Trophoblast cell (in vitro differentiated cells and primary cell): ENCODE measurements around the gene CADPS2.

Experiments used
- DNase-seq, 2 donors: peaks; one replicate each; pipeline ENCODE4 v3.0.0-alpha.2; 2016
- H2AFZ ChIP-seq: 2 replicates; pipeline ENCODE4 v1.6.1; 2013; ENCODE audit warnings: low read length, moderate library complexity, mild to moderate bottlenecking; ENCODE audit not compliant: insufficient read depth, poor library complexity
- H2AK5ac ChIP-seq: 2 replicates; pipeline ENCODE4 v1.6.1; 2013; ENCODE audit warnings: mild to moderate bottlenecking, low read length
- H2BK120ac ChIP-seq: 2 replicates; pipeline ENCODE4 v1.6.1; 2013; ENCODE audit warnings: low read length, mild to moderate bottlenecking, moderate library complexity; ENCODE audit not compliant: insufficient read depth, poor library complexity
- H2BK12ac ChIP-seq: 2 replicates; pipeline ENCODE4 v1.6.1; 2013; ENCODE audit warnings: mild to moderate bottlenecking, low read length, moderate library complexity
- H2BK5ac ChIP-seq: 2 replicates; pipeline ENCODE4 v1.6.1; 2013; ENCODE audit warnings: low read length, low read depth, moderate library complexity, mild to moderate bottlenecking; ENCODE audit not compliant: poor library complexity
- H3K14ac ChIP-seq: 2 replicates; pipeline ENCODE4 v1.6.1; 2013; ENCODE audit warnings: mild to moderate bottlenecking, low read length
- H3K18ac ChIP-seq: 2 replicates; pipeline ENCODE4 v1.6.1; 2013; ENCODE audit warnings: mild to moderate bottlenecking, low read length
- H3K23ac ChIP-seq: 2 replicates; pipeline ENCODE4 v1.6.1; 2013; ENCODE audit warnings: low read length
- H3K27ac ChIP-seq: 2 replicates; pipeline ENCODE4 v1.5.1; 2013; ENCODE audit warnings: low read depth, mild to moderate bottlenecking, inconsistent platforms, low read length, moderate library complexity
- H3K27me3 ChIP-seq: 2 replicates; pipeline ENCODE4 v1.6.1; 2013; ENCODE audit warnings: inconsistent platforms, mild to moderate bottlenecking, low read length, moderate library complexity; ENCODE audit not compliant: insufficient read depth
- H3K36me3 ChIP-seq, 2 experiments: 1 replicate in 1 of 2; 2 replicates in 1 of 2; pipeline ENCODE4 v1.6.1; 2013; ENCODE audit warnings: low read length in 2 of 2, mild to moderate bottlenecking in 2 of 2, moderate library complexity in 1 of 2; ENCODE audit not compliant: insufficient read depth in 2 of 2, control insufficient read depth in 1 of 2
- H3K4ac ChIP-seq: 2 replicates; pipeline ENCODE4 v1.6.1; 2013; ENCODE audit warnings: low read depth, mild to moderate bottlenecking, low read length, moderate library complexity
- H3K4me1 ChIP-seq, 2 experiments: 1 replicate in 1 of 2; 2 replicates in 1 of 2; pipeline ENCODE4 v1.6.1; 2013; ENCODE audit warnings: low read length in 2 of 2, mild to moderate bottlenecking in 2 of 2, moderate library complexity in 1 of 2; ENCODE audit not compliant: insufficient read depth in 2 of 2, control insufficient read depth in 1 of 2
- H3K4me2 ChIP-seq: 2 replicates; pipeline ENCODE4 v1.6.1; 2013; ENCODE audit warnings: inconsistent platforms, mild to moderate bottlenecking, low read length, moderate library complexity
- H3K4me3 ChIP-seq: 2 replicates; pipeline ENCODE4 v1.5.1; 2013; ENCODE audit warnings: mild to moderate bottlenecking, low read depth, low read length, inconsistent platforms
- H3K79me1 ChIP-seq: one replicate; pipeline ENCODE4 v1.6.1; 2013; ENCODE audit warnings: low read length
- H3K79me2 ChIP-seq: 2 replicates; pipeline ENCODE4 v1.6.1; 2013; ENCODE audit warnings: low read length, mild to moderate bottlenecking; ENCODE audit not compliant: control insufficient read depth, insufficient read depth, poor library complexity
- H3K9ac ChIP-seq: 2 replicates; pipeline ENCODE4 v1.6.1; 2013; ENCODE audit warnings: mild to moderate bottlenecking, low read length
- H3K9me3 ChIP-seq: 2 replicates; pipeline ENCODE4 v1.6.1; 2013; ENCODE audit warnings: low read depth, mild to moderate bottlenecking, control low read depth, inconsistent platforms, low read length; ENCODE audit not compliant: insufficient read depth
- H4K12ac ChIP-seq: 2 replicates; pipeline ENCODE4 v1.6.1; 2013; ENCODE audit warnings: low read depth, mild to moderate bottlenecking, low read length, moderate library complexity
- H4K8ac ChIP-seq: 2 replicates; pipeline ENCODE4 v1.6.1; 2013; ENCODE audit warnings: low read depth, mild to moderate bottlenecking, low read length, moderate library complexity
- H4K91ac ChIP-seq: one replicate; pipeline ENCODE4 v1.6.1; 2013; ENCODE audit warnings: low read depth, mild to moderate bottlenecking, low read length, moderate library complexity
- WGBS: extraction: QIAGEN DNeasy Blood & Tissue Kit; methylation state at CpG from one replicate; pipeline ENCODE4 v1.1.7; 2013; ENCODE audit warnings: missing lambda C conversion rate; ENCODE audit not compliant: insufficient read length, insufficient coverage; ENCODE audit errors: extremely low coverage; 5-methylcytosine and 5-hydroxymethylcytosine counted together

The CADPS2 gene

DNA sequence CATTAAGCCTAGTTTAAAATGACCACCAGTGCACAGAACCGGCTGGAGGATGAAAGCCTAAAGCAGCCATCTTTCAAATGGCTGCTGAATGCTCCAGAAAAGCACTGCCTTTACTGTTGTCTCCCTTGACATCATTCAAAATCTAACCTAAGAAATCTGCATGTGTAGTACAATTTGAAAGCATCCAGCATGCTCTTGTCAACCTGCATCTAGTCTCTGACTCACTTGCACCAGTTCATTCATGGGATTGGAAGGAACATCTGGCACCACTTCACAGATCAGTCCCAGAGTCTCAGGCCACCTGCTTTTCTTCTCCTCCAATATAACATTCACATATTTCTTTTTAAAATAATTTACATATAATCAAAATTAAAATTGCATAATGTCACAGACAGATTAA lies 263.6 kb downstream of the CADPS2 start:
- Histone ChIP-seq H4K8ac (no peak overlapping the region), H3K4ac (no peak overlapping the region), H3K4me3 (no peak overlapping the region), H3K9ac (no peak overlapping the region), H2BK12ac (no peak overlapping the region), H2BK120ac (no peak overlapping the region), H3K9me3 (no peaks in the 10 kb centered on the region), H2BK5ac (no peak overlapping the region), H4K91ac (no peak overlapping the region), H3K18ac (no peak overlapping the region), H3K79me2 (no peaks in the 10 kb centered on the region), H2AK5ac (no peak overlapping the region), H4K12ac (no peak overlapping the region), H3K36me3 (no peaks in the 10 kb centered on the region), H3K27me3 (no peaks in the 10 kb centered on the region), H3K23ac (no peak overlapping the region), H3K4me2 (no peak overlapping the region), H2AFZ (no peak overlapping the region), H3K27ac (no peak overlapping the region), H3K14ac (no peak overlapping the region), H3K79me1 (no peaks in the 10 kb centered on the region), H3K4me1 (no peaks in the 10 kb centered on the region)
- no CpG with 5 or more reads among the region's 1 CpG for WGBS
- DNase-seq = no peak

DNA sequence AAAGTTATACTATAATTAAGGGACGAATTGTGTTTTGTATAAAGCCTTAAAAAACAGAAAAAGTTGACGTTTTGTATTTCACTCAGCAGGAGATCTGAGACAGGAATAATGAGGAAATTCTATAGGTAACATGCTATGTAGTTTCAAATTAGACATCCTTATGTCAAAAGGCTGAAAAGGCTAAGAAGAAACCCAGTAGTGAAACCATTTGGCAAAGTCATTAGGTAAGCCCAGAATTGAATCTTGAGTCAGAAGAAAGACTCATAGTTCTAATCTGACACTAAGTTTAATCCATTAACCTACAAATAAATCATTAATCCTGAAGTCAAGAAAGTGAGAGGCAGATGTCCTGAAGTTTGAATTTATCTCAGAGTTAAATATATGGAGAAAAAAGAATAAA lies 266.6 kb downstream of the CADPS2 start:
- no peak overlapping the region for H3K9ac ChIP-seq
- H3K4ac ChIP-seq = no peak overlapping the region
- no peak overlapping the region for H3K14ac ChIP-seq
- no peak overlapping the region for H3K23ac ChIP-seq
- H3K36me3 ChIP-seq = no peaks in the 10 kb centered on the region
- H3K4me1 ChIP-seq = no peaks in the 10 kb centered on the region
- H3K9me3 ChIP-seq = no peaks in the 10 kb centered on the region
- no peaks in the 10 kb centered on the region for H3K27me3 ChIP-seq
- no peak overlapping the region for H3K4me3 ChIP-seq
- H3K27ac ChIP-seq = no peak overlapping the region
- no peak overlapping the region for H3K18ac ChIP-seq
- H3K79me1 ChIP-seq = no peaks in the 10 kb centered on the region
- no peak overlapping the region for H4K8ac ChIP-seq
- H3K79me2 ChIP-seq = no peaks in the 10 kb centered on the region
- H4K12ac ChIP-seq = no peak overlapping the region
- H2BK12ac ChIP-seq = no peak overlapping the region
- H2BK120ac ChIP-seq = no peak overlapping the region
- no peak overlapping the region for H2BK5ac ChIP-seq
- no peak overlapping the region for H2AK5ac ChIP-seq
- no CpG with 5 or more reads among the region's 2 CpGs for WGBS
- DNase-seq = no peak
- H3K4me2 ChIP-seq = no peak overlapping the region
- no peak overlapping the region for H2AFZ ChIP-seq
- H4K91ac ChIP-seq = no peak overlapping the region

DNA sequence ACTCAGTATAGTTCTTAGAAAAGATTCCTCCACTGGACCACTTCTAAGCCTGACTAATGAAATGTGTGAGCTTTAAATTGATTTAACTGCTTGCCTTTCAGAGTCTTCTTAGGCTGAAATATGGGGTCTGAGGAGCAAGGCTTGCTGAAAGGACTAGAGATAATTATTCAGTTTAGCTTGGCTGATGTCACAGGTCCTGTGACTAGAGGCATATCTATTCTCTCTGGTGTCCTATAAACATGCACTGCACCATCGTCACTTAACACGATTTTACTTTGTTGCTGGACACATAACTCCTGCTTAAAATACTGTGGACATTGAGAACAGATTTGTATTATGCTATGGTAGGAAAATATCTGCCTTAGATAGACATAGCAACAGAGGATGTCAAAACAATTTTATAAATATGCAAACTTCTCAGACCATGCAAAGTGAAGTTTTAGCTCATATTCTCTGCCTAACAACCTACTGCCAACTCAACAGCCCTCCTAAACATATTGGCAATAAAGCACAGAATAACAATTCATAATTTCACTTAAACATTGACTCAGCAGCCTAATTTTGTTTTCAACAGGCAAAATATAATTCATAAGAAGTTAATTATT lies 267.6 kb downstream of the CADPS2 start:
- Histone ChIP-seq H3K4me1 (no peaks in the 10 kb centered on the region), H2AFZ (no peak overlapping the region), H3K27ac (no peak overlapping the region), H2BK120ac (no peak overlapping the region), H3K79me2 (no peaks in the 10 kb centered on the region), H3K9me3 (no peaks in the 10 kb centered on the region), H2BK5ac (no peak overlapping the region), H3K4me3 (no peak overlapping the region), H4K12ac (no peak overlapping the region), H3K23ac (no peak overlapping the region), H3K27me3 (no peaks in the 10 kb centered on the region), H3K14ac (no peak overlapping the region), H3K36me3 (no peaks in the 10 kb centered on the region), H4K91ac (no peak overlapping the region), H3K18ac (no peak overlapping the region), H2BK12ac (no peak overlapping the region), H4K8ac (no peak overlapping the region), H3K79me1 (no peaks in the 10 kb centered on the region), H3K4ac (no peak overlapping the region), H3K9ac (no peak overlapping the region), H3K4me2 (no peak overlapping the region), H2AK5ac (no peak overlapping the region)
- DNase-seq = no peak
- no CpG with 5 or more reads among the region's 2 CpGs for WGBS

DNA sequence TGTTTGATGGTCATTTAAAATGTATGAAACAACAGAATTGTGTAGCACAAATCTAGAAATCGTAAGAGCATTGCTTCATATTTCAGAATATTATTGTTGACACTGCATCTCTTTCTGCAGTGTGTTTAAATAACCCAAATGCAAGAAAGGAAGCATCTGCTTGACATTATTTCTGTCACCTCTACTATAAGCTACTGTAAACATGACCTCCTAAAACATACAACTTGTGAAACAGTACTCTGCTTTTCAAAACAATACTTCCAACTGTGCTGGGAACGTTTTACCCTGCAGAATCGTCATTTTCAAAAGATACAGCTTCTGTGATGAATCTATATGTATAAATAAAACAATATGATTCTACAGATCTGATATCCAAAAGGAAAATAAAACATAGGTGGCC lies 269.3 kb downstream of the CADPS2 start:
- H2BK120ac ChIP-seq = no peak overlapping the region
- no peak overlapping the region for H4K8ac ChIP-seq
- H3K23ac ChIP-seq = no peak overlapping the region
- no peak overlapping the region for H4K91ac ChIP-seq
- H3K79me1 ChIP-seq = no peaks in the 10 kb centered on the region
- no peak overlapping the region for H3K27ac ChIP-seq
- no peak overlapping the region for H2BK12ac ChIP-seq
- no peak overlapping the region for H2AK5ac ChIP-seq
- H3K14ac ChIP-seq = no peak overlapping the region
- H3K27me3 ChIP-seq = no peaks in the 10 kb centered on the region
- H3K4me2 ChIP-seq = no peak overlapping the region
- WGBS = no CpG with 5 or more reads among the region's 3 CpGs
- no peak for DNase-seq
- H3K9ac ChIP-seq = no peak overlapping the region
- H2BK5ac ChIP-seq = no peak overlapping the region
- H3K79me2 ChIP-seq = no peaks in the 10 kb centered on the region
- H3K36me3 ChIP-seq = no peaks in the 10 kb centered on the region
- no peaks in the 10 kb centered on the region for H3K4me1 ChIP-seq
- H2AFZ ChIP-seq = no peak overlapping the region
- H3K18ac ChIP-seq = no peak overlapping the region
- no peaks in the 10 kb centered on the region for H3K9me3 ChIP-seq
- H3K4ac ChIP-seq = no peak overlapping the region
- no peak overlapping the region for H4K12ac ChIP-seq
- no peak overlapping the region for H3K4me3 ChIP-seq
